Measurements from ENCODE around the gene P2RY12.

The P2RY12 gene

GRCh38 chr3:151307131-151307530 is 77.4 kb downstream of the P2RY12 start:
- no peaks in the 10 kb centered on the region for H3K36me3 Mint-ChIP-seq (ENCODE audit: insufficient read depth)
- H3K4me3 Mint-ChIP-seq, result no peak overlapping the region
- H3K4me1 Mint-ChIP-seq (ENCODE audit: low read depth in 2 of 2), result peaks cover 9 to 16% of the 10 kb centered on the region in 2 donors
- no peak for ATAC-seq (replicated peaks)
- H3K27ac Mint-ChIP-seq, result no peak overlapping the region
- DNase-seq, result no peak
- peaks cover 6 to 21% of the 10 kb centered on the region in 2 donors for H3K27me3 Mint-ChIP-seq
- no peaks in the 10 kb centered on the region for H3K9me3 Mint-ChIP-seq

- no peak for ATAC-seq (replicated peaks)
- Mint-ChIP-seq H3K27me3 (peaks cover 6 to 26% of the 10 kb centered on the region in 2 donors), H3K9me3 (no peaks in the 10 kb centered on the region), H3K4me1 (ENCODE audit: low read depth in 2 of 2) (peaks cover 9 to 16% of the 10 kb centered on the region in 2 donors), H3K36me3 (ENCODE audit: insufficient read depth) (no peaks in the 10 kb centered on the region), H3K27ac (no peak overlapping the region), H3K4me3 (no peak overlapping the region)
- DNase-seq, result no peak
Measured at GRCh38 chr3:151306168-151306810, 78.3 kb downstream of the P2RY12 start.

GRCh38 chr3:151305775-151306151 is 78.8 kb downstream of the P2RY12 start:
- H3K4me3 Mint-ChIP-seq, result peak overlapping the region in 1 of 2 donors; percentile 10
- no peaks in the 10 kb centered on the region for H3K9me3 Mint-ChIP-seq
- H3K27ac Mint-ChIP-seq, result no peak overlapping the region
- peaks cover 9 to 26% of the 10 kb centered on the region in 2 donors for H3K27me3 Mint-ChIP-seq
- no peak for ATAC-seq (replicated peaks)
- H3K36me3 Mint-ChIP-seq (ENCODE audit: insufficient read depth), result no peaks in the 10 kb centered on the region
- H3K4me1 Mint-ChIP-seq (ENCODE audit: low read depth in 2 of 2), result peaks cover 9 to 16% of the 10 kb centered on the region in 2 donors
- DNase-seq, result no peak

GRCh38 chr3:151305060-151305774 is 79.3 kb downstream of the P2RY12 start:
- Mint-ChIP-seq H3K4me1 (ENCODE audit: low read depth in 2 of 2) (peaks cover 9 to 16% of the 10 kb centered on the region in 2 donors), H3K4me3 (peak overlapping the region in 1 of 2 donors; percentile 10), H3K36me3 (ENCODE audit: insufficient read depth) (no peaks in the 10 kb centered on the region), H3K27me3 (peaks cover 15 to 31% of the 10 kb centered on the region in 2 donors), H3K27ac (no peak overlapping the region), H3K9me3 (no peaks in the 10 kb centered on the region)
- DNase-seq (no peak), ATAC-seq (replicated peaks) (peak; percentile 71)

- H3K9me3 Mint-ChIP-seq, result no peaks in the 10 kb centered on the region
- H3K4me3 Mint-ChIP-seq, result no peak overlapping the region
- DNase-seq (no peak), ATAC-seq (replicated peaks) (no peak)
- H3K27me3 Mint-ChIP-seq, result peaks cover 23 to 46% of the 10 kb centered on the region in 2 donors
- no peak overlapping the region for H3K27ac Mint-ChIP-seq
- H3K4me1 Mint-ChIP-seq (ENCODE audit: low read depth in 2 of 2), result peaks cover 9 to 16% of the 10 kb centered on the region in 2 donors
- no peaks in the 10 kb centered on the region for H3K36me3 Mint-ChIP-seq (ENCODE audit: insufficient read depth)
Measured at GRCh38 chr3:151303751-151304150, 80.8 kb downstream of the P2RY12 start.

GRCh38 chr3:151301787-151302186 is 82.8 kb downstream of the P2RY12 start:
- no peak overlapping the region for H3K27ac Mint-ChIP-seq
- H3K36me3 Mint-ChIP-seq (ENCODE audit: insufficient read depth), result no peaks in the 10 kb centered on the region
- ATAC-seq (replicated peaks), result no peak
- no peak for DNase-seq
- peaks cover 9 to 16% of the 10 kb centered on the region in 2 donors for H3K4me1 Mint-ChIP-seq (ENCODE audit: low read depth in 2 of 2)
- H3K27me3 Mint-ChIP-seq, result peaks cover 25 to 57% of the 10 kb centered on the region in 2 donors
- H3K9me3 Mint-ChIP-seq, result no peaks in the 10 kb centered on the region
- no peak overlapping the region for H3K4me3 Mint-ChIP-seq

GRCh38 chr3:151300539-151300938 is 84.0 kb downstream of the P2RY12 start:
- ATAC-seq (replicated peaks) (no peak), DNase-seq (no peak)
- H3K36me3 Mint-ChIP-seq (ENCODE audit: insufficient read depth), result no peaks in the 10 kb centered on the region
- H3K4me3 Mint-ChIP-seq, result no peak overlapping the region
- H3K9me3 Mint-ChIP-seq, result no peaks in the 10 kb centered on the region
- no peak overlapping the region for H3K27ac Mint-ChIP-seq
- peaks cover 3 to 8% of the 10 kb centered on the region in 2 donors for H3K4me1 Mint-ChIP-seq (ENCODE audit: low read depth in 2 of 2)
- H3K27me3 Mint-ChIP-seq, result peaks cover 33 to 57% of the 10 kb centered on the region in 2 donors

GRCh38 chr3:151299006-151299405 is 85.5 kb downstream of the P2RY12 start:
- no peak for DNase-seq
- ATAC-seq (replicated peaks), result no peak
- no peak overlapping the region for H3K27ac Mint-ChIP-seq
- no peaks in the 10 kb centered on the region for H3K36me3 Mint-ChIP-seq (ENCODE audit: insufficient read depth)
- no peaks in the 10 kb centered on the region for H3K4me1 Mint-ChIP-seq (ENCODE audit: low read depth in 2 of 2)
- no peaks in the 10 kb centered on the region for H3K9me3 Mint-ChIP-seq
- H3K27me3 Mint-ChIP-seq, result peaks cover 44 to 61% of the 10 kb centered on the region in 2 donors
- no peak overlapping the region for H3K4me3 Mint-ChIP-seq

GRCh38 chr3:151297429-151297828 is 87.1 kb downstream of the P2RY12 start:
- ATAC-seq (replicated peaks) (no peak), DNase-seq (no peak)
- H3K27ac Mint-ChIP-seq, result no peak overlapping the region
- no peak overlapping the region for H3K4me3 Mint-ChIP-seq
- H3K4me1 Mint-ChIP-seq (ENCODE audit: low read depth in 2 of 2), result no peaks in the 10 kb centered on the region
- H3K9me3 Mint-ChIP-seq, result no peaks in the 10 kb centered on the region
- H3K36me3 Mint-ChIP-seq (ENCODE audit: insufficient read depth), result no peaks in the 10 kb centered on the region
- H3K27me3 Mint-ChIP-seq, result peaks cover 48 to 55% of the 10 kb centered on the region in 2 donors

- Mint-ChIP-seq H3K27ac (no peak overlapping the region), H3K36me3 (ENCODE audit: insufficient read depth) (no peaks in the 10 kb centered on the region), H3K4me1 (ENCODE audit: low read depth in 2 of 2) (no peaks in the 10 kb centered on the region), H3K27me3 (peaks cover 44 to 64% of the 10 kb centered on the region in 2 donors), H3K9me3 (no peaks in the 10 kb centered on the region), H3K4me3 (no peak overlapping the region)
- no peak for ATAC-seq (replicated peaks)
- DNase-seq, result no peak
Measured at GRCh38 chr3:151296226-151296625, 88.3 kb downstream of the P2RY12 start.

- Mint-ChIP-seq H3K27me3 (peaks cover 17 to 42% of the 10 kb centered on the region in 2 donors), H3K27ac (no peak overlapping the region), H3K9me3 (no peaks in the 10 kb centered on the region), H3K36me3 (ENCODE audit: insufficient read depth) (no peaks in the 10 kb centered on the region), H3K4me1 (ENCODE audit: low read depth in 2 of 2) (no peaks in the 10 kb centered on the region), H3K4me3 (no peak overlapping the region)
- DNase-seq (no peak), ATAC-seq (replicated peaks) (no peak)
Measured at GRCh38 chr3:151293127-151293526, 91.4 kb downstream of the P2RY12 start.

- Mint-ChIP-seq H3K9me3 (no peaks in the 10 kb centered on the region), H3K4me3 (no peak overlapping the region), H3K36me3 (ENCODE audit: insufficient read depth) (no peaks in the 10 kb centered on the region), H3K4me1 (ENCODE audit: low read depth in 2 of 2) (no peaks in the 10 kb centered on the region), H3K27me3 (peaks cover 12 to 31% of the 10 kb centered on the region in 2 donors), H3K27ac (no peak overlapping the region)
- ATAC-seq (replicated peaks) (no peak), DNase-seq (no peak)
Measured at GRCh38 chr3:151290673-151291072, 93.9 kb downstream of the P2RY12 start.

- ATAC-seq (replicated peaks) (no peak), DNase-seq (no peak)
- H3K9me3 Mint-ChIP-seq, result no peaks in the 10 kb centered on the region
- H3K27me3 Mint-ChIP-seq, result peaks cover 5 to 20% of the 10 kb centered on the region in 2 donors
- H3K4me3 Mint-ChIP-seq, result no peak overlapping the region
- no peaks in the 10 kb centered on the region for H3K36me3 Mint-ChIP-seq (ENCODE audit: insufficient read depth)
- no peak overlapping the region for H3K27ac Mint-ChIP-seq
- no peaks in the 10 kb centered on the region for H3K4me1 Mint-ChIP-seq (ENCODE audit: low read depth in 2 of 2)
Measured at GRCh38 chr3:151289445-151289844, 95.1 kb downstream of the P2RY12 start.

Measured in effector memory CD8-positive, alpha-beta T cell (primary cell).